Small intestine (tissue), 4 donors: ENCODE data around the gene LINS1. TPM values are rescaled to one million over a fixed set of nuclear protein-coding genes. Genes with fewer than 3 reads are reported as not detected.

ENCODE experiments used
- polyA plus RNA-seq, 4 donors: library from polyadenylated mRNA; stranded (reverse) in 3 of 4; unstranded in 1 of 4; fragments of 200-250 nt in 3 of 4; fragments of 120-200 nt in 1 of 4; gene quantifications; one replicate each; pipeline versions ENCODE4 v1.2.1 to v1.2.3, GENCODE V29; 2013
- donor health status: healthy with polysubstance abuse.
- donor health status: Bipolar disorder and iron deficiency.
- donor health status: healthy.

The LINS1 gene
- polyA plus RNA-seq, 4 donors: 2.4 to 17.5 (median 5.7) TPM

Other genes starting within 250 kb of the LINS1 start
- under 1 TPM in 2 of 4 donors, not detected in 2; 0.07 TPM for gene CERS3, start 73.2 kb downstream of the LINS1 start, polyA plus RNA-seq
- gene ASB7, start 405 bp upstream of the LINS1 start, polyA plus RNA-seq: 10 to 100 TPM in 1 of 4 donors, 1 to 10 TPM in 3; 4.2 to 11.1 (median 5.0) TPM